Measurements from ENCODE around the gene VN1R4.

DNA sequence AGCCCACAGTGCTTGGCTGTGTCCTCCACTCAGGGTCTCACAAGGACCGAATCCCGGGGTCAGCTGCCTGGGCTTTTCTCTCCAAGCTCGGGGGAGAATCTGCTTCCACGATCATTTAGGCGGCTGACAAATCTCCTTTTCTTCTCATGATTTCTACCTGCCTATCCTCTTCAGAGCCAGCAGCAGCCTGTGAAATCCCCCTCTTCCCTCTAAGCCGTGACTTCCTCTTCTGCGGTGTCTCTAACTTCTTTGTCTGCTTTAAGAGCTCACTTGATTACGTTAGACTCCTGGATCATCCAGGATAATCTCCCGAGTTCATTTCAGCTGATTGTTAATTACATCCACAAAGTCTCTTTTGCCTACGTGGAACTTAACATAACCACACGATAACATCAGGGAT, 43.5 kb upstream of the VN1R4 start:
- TF ChIP-seq, protein P1, sequence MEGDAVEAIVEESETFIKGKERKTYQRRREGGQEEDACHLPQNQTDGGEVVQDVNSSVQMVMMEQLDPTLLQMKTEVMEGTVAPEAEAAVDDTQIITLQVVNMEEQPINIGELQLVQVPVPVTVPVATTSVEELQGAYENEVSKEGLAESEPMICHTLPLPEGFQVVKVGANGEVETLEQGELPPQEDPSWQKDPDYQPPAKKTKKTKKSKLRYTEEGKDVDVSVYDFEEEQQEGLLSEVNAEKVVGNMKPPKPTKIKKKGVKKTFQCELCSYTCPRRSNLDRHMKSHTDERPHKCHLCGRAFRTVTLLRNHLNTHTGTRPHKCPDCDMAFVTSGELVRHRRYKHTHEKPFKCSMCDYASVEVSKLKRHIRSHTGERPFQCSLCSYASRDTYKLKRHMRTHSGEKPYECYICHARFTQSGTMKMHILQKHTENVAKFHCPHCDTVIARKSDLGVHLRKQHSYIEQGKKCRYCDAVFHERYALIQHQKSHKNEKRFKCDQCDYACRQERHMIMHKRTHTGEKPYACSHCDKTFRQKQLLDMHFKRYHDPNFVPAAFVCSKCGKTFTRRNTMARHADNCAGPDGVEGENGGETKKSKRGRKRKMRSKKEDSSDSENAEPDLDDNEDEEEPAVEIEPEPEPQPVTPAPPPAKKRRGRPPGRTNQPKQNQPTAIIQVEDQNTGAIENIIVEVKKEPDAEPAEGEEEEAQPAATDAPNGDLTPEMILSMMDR (IDR thresholded peaks at IDR 0.05): no peak
- no peak for TF ChIP-seq ZFX (IDR thresholded peaks at IDR 0.05; ENCODE audit: borderline replicate concordance)
